Left ventricle myocardium inferior (tissue), 1 donor: ENCODE measurements around the gene RELCH. TPM values are rescaled to one million over a fixed set of nuclear protein-coding genes. Genes with fewer than 3 reads are reported as not detected.

Source experiments
- DNase-seq: peaks from one replicate; pipeline ENCODE4 v3.0.0-alpha.2; 2020
- H3K27ac ChIP-seq: fragments of 200-600 bp; replicated peaks from 2 replicates; pipeline ENCODE4 v1.8.0; 2021
- H3K27me3 ChIP-seq: fragments of 200-600 bp; 2 replicates; pipeline ENCODE4 v1.8.0; 2021; ENCODE audit warnings: low read depth
- H3K36me3 ChIP-seq: fragments of 200-600 bp; 2 replicates; pipeline ENCODE4 v1.8.0; 2021
- H3K4me1 ChIP-seq: fragments of 200-600 bp; 2 replicates; pipeline ENCODE4 v1.8.0; 2021
- H3K4me3 ChIP-seq: fragments of 200-600 bp; 2 replicates; pipeline ENCODE4 v1.8.0; 2021; ENCODE audit warnings: mild to moderate bottlenecking, moderate library complexity
- H3K9me3 ChIP-seq: fragments of 200-600 bp; replicated peaks from 2 replicates; pipeline ENCODE4 v1.8.0; 2021
- CTCF ChIP-seq: fragments of 200-600 bp; IDR thresholded peaks from 2 replicates; pipeline ENCODE4 v1.8.0; 2021; ENCODE audit warnings: antibody characterized with exemption, mild to moderate bottlenecking, borderline replicate concordance
- intact Hi-C: fragments of 100-400 bp; cut with micrococcal nuclease; formaldehyde crosslinking; loops from one replicate; pipeline ENCODE4 v1.11.0; 2022
- total RNA-seq: library from RNA; stranded (reverse); fragmentation: NEBNext Ultra II Directional; extraction: Animal tissue kit (Norgen Biotek cat#: 25700); gene quantifications from one replicate; pipeline ENCODE4 v1.2.1, GENCODE V29; 2021
- donor health status: DM: no; HTN: yes; CAD: no; lungs with severe emphysema.

Gene RELCH
- total RNA-seq, 1 donor from 2014 or later = 15.5 TPM

DNA sequence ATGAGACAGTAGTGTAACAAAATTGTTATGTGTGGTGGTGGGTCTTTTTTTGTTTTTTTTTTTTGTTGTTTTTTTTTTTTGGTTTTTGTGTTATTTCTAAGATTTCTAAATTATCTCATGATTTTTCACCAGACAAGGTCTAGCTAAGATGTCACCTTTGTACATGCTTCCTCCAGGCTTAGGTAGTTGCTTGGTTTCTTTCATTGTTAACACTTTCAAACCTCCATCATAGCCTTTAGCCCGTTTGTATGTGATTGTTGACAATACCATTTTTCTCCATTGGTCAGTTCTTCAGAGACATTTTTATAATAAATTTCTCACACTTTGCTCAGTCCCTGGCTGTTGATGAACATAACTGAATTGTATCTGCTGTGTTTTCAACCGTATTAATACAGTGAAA, 2.2 kb downstream of the RELCH start:
- no peaks in the 10 kb centered on the region for H3K36me3 ChIP-seq
- H3K27me3 ChIP-seq = no peaks in the 10 kb centered on the region
- H3K27ac ChIP-seq = no peak overlapping the region
- H3K9me3 ChIP-seq = no peaks in the 10 kb centered on the region
- TF ChIP-seq CTCF = no peak
- peaks cover 68% of the 10 kb centered on the region for H3K4me1 ChIP-seq
- peak overlapping the region; percentile 98 for H3K4me3 ChIP-seq
- no peak for DNase-seq
- intact Hi-C loops = no loop called here

- DNase-seq = no peak
- no peak for TF ChIP-seq CTCF
- Histone ChIP-seq H3K9me3 (no peaks in the 10 kb centered on the region), H3K36me3 (no peaks in the 10 kb centered on the region), H3K27me3 (no peaks in the 10 kb centered on the region), H3K4me1 (peaks cover 38% of the 10 kb centered on the region), H3K4me3 (no peak overlapping the region), H3K27ac (no peak overlapping the region)
- intact Hi-C loops = no loop called here
These were observed 9.0 kb downstream of the RELCH start for GRCh38 chr18:62196079-62196478.

- no peak overlapping the region for H3K27ac ChIP-seq
- intact Hi-C loops = no loop called here
- no peaks in the 10 kb centered on the region for H3K36me3 ChIP-seq
- no peaks in the 10 kb centered on the region for H3K9me3 ChIP-seq
- no peak for DNase-seq
- H3K4me1 ChIP-seq = peaks cover 33% of the 10 kb centered on the region
- H3K4me3 ChIP-seq = no peak overlapping the region
- no peak for TF ChIP-seq CTCF
- H3K27me3 ChIP-seq = no peaks in the 10 kb centered on the region
These were observed 9.9 kb downstream of the RELCH start for GRCh38 chr18:62196980-62197379.

- no peak for TF ChIP-seq CTCF
- no peak overlapping the region for H3K27ac ChIP-seq
- no peaks in the 10 kb centered on the region for H3K27me3 ChIP-seq
- no peaks in the 10 kb centered on the region for H3K36me3 ChIP-seq
- no peak overlapping the region for H3K4me3 ChIP-seq
- DNase-seq = no peak
- intact Hi-C loops = no loop called here
- peaks cover 33% of the 10 kb centered on the region for H3K4me1 ChIP-seq
- H3K9me3 ChIP-seq = no peaks in the 10 kb centered on the region
These were observed 11.2 kb downstream of the RELCH start for GRCh38 chr18:62198259-62198658.

DNA sequence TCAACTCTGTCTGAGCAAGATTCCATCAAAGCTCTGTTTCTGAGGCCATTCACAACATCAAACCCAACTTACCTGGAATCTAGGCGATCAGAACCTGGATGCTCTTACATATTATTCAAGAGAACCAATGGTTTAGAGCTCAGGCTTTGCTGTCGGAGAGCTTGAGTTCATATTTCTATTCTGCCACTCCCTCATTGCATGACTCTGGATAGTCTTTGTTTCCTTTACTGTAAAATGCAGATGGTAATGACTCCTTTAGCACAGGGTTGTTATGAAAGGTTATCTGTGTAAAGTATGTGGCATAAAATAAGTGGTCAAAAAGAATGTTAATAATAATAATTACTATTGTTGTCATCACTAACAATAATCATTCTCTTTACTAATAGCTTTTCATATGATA, 12.6 kb downstream of the RELCH start:
- no peak for DNase-seq
- Histone ChIP-seq H3K4me1 (peaks cover 33% of the 10 kb centered on the region), H3K36me3 (no peaks in the 10 kb centered on the region), H3K27me3 (no peaks in the 10 kb centered on the region), H3K4me3 (no peak overlapping the region), H3K27ac (no peak overlapping the region), H3K9me3 (no peaks in the 10 kb centered on the region)
- no peak for TF ChIP-seq CTCF
- intact Hi-C loops = no loop called here
